B cell (primary cell): ENCODE measurements around the gene ATP8A1.

Experiments used
- EZH2 ChIP-seq: IDR thresholded peaks from 2 replicates; pipeline ENCODE4 v1.6.1; 2012; ENCODE audit warnings: borderline replicate concordance, low read depth, mild to moderate bottlenecking, moderate library complexity, low read length; ENCODE audit not compliant: insufficient read depth, poor library complexity, severe bottlenecking
- TF ChIP-seq, protein P1 (sequence below): fragments of 200-600 bp; IDR thresholded peaks from one replicate; pipeline ENCODE4 v1.8.0; 2022; ENCODE audit warnings: antibody characterized with exemption, mild to moderate bottlenecking

DNA sequence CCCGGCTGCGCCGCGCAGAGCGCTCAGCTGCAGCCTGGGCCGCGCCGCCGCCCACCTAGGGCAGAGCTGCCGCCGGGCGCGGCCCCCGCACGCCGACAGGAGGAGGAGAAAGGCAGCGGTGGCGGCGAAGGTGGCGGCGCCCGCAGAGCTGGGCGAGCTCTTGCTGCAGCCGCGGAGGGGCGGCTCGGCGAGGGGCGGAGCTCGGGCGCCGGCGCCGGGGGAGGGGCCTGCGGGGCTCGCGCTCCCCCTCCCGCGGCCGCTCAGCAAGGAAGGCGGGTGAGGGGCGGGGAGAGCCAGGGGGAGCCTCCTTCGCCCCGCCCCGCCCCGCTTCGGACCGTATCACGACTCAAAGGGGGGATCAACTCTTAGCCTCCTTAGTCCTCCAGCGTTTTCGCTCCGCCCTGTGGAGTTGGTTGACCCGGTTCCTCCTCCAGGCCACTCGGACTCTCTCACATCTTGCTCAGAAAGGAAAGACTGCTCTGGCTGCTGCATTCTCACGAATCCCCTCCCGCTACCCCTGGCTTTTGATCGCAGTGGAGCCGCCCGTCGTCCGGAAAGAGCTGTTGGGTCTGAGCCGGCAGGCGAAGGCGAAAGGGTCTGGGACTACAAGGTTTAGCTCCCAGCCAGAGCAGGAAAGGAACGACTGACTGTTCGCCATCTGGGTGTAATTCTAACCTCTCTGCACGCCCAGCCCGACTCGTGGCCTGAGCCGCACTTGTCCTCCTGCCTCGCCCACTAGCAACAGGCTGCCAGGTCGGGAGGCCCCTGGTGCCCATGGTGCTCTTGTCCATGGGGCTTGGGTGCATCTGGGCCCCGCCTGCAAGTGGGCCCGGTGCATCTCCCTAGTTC lies at the start of gene ATP8A1:
- TF ChIP-seq, protein P1, sequence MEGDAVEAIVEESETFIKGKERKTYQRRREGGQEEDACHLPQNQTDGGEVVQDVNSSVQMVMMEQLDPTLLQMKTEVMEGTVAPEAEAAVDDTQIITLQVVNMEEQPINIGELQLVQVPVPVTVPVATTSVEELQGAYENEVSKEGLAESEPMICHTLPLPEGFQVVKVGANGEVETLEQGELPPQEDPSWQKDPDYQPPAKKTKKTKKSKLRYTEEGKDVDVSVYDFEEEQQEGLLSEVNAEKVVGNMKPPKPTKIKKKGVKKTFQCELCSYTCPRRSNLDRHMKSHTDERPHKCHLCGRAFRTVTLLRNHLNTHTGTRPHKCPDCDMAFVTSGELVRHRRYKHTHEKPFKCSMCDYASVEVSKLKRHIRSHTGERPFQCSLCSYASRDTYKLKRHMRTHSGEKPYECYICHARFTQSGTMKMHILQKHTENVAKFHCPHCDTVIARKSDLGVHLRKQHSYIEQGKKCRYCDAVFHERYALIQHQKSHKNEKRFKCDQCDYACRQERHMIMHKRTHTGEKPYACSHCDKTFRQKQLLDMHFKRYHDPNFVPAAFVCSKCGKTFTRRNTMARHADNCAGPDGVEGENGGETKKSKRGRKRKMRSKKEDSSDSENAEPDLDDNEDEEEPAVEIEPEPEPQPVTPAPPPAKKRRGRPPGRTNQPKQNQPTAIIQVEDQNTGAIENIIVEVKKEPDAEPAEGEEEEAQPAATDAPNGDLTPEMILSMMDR, result no peak
- no peak for TF ChIP-seq EZH2
